Measurements from ENCODE around the gene ORM1. TPM values are rescaled to one million over a fixed set of nuclear protein-coding genes. Genes with fewer than 3 reads are reported as not detected.
"Not testable (repeated sequence)": the region's sequence is repeated elsewhere in the genome, so short reads cannot be mapped to it uniquely, and the experiment has no call there.

ORM1 gene
- total RNA-seq, result not detected

DNA sequence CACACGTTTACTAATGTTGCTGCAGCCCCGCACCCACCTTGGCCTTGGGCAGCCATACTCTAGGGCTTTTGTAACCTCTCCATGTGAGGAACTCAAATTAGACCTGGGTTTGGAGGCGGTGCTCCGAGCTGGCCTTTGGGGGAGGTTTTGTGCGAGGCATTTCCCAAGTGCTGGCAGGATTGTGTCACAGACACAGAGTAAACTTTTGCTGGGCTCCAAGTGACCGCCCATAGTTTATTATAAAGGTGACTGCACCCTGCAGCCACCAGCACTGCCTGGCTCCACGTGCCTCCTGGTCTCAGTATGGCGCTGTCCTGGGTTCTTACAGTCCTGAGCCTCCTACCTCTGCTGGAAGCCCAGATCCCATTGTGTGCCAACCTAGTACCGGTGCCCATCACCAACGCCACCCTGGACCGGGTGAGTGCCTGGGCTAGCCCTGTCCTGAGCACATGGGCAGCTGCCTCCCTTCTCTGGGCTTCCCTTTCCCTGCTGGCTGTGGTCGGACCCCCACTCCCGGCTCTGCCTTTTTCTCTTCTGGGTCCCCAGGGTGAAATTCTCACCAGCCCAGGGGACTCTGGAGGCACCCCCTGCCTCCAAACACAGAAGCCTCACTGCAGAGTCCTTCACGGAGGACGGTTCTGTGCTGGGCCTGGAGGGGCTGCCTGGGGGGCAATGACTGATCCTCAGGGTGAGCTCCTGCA is at the start of gene ORM1:
TSS of gene ORM1 (plus strand) at position 268 of the 701 bp plus-strand sequence. CDS start at position 304, 36 bp downstream.
- not testable (repeated sequence) for DNase-seq

DNA sequence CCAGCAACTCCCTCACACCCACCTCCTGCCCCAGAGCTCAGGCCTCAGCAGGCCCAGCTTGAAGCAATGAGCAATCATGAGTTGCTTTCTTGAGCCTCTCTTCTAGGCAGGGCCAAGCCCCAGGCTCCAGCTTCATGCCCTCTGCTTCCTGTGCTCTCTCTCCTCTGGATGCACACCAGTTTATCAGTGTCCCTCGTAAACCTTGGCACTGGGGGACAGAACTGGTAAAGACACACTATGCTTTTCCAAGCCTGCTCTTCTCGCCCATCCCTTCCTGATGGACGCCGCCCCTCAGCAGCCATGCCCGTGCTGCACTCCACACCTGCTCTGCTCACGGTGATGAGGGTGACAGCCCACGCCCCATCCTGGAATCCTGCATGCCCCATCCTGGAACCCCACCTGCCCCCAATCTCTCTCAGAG is 49.4 kb upstream of the ORM1 start:
- DNase-seq, result no peak

DNA sequence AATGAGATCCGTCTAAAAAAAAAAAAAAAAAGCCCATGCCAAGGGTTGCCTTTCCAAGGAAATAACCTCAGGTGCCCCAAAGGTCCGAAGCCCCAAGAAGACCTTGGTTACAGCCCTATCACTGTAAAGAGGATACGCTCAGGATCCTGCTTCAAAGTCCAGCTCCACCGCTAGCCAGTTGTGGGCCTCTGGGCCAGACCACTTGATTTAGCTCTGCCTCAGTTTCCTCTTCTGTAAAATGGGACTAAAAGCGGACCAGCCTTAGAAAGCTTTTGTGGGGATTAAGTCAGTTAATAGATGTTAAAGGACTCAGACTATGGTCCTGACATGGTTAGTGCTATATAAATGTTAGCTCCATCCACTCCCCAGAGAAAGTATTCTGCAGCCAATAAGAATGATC is 48.7 kb upstream of the ORM1 start:
- DNase-seq, result no peak

DNA sequence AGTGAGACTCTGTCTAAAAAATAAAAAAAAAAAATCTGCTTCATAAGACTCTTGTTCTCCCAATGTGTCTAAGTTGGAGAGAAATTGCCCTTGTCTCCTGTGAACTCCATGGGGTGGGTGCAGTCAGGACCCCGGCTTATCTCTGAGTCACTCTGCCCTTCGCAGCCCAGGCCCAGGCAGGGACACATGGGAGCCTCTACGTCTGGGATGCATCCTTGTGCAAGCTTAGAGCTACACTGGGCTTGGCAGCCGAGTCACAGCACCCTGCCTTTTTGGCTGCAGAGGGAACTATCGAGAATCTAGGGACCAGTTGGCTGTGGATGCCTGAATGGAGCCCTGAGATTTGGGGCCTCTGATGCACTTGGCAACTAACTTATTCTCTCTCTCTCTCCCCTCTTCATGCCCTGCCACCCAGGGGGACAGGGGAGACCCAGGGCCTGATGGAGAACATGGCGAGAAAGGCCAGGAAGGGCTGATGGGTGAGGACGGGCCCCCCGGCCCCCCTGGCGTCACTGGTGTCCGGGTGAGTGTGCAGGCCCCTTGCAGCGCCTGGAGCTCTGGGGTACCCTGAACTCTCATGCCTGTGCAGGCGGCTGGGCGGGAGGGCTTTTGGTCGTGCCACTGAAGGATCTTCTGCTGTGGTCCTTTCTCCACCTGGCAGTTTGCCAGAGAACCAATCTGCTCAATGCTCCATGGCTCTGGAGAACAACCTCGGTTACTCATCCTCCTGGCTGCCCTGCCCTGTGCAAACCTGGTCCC is 47.5 kb upstream of the ORM1 start:
- DNase-seq, result no peak

DNA sequence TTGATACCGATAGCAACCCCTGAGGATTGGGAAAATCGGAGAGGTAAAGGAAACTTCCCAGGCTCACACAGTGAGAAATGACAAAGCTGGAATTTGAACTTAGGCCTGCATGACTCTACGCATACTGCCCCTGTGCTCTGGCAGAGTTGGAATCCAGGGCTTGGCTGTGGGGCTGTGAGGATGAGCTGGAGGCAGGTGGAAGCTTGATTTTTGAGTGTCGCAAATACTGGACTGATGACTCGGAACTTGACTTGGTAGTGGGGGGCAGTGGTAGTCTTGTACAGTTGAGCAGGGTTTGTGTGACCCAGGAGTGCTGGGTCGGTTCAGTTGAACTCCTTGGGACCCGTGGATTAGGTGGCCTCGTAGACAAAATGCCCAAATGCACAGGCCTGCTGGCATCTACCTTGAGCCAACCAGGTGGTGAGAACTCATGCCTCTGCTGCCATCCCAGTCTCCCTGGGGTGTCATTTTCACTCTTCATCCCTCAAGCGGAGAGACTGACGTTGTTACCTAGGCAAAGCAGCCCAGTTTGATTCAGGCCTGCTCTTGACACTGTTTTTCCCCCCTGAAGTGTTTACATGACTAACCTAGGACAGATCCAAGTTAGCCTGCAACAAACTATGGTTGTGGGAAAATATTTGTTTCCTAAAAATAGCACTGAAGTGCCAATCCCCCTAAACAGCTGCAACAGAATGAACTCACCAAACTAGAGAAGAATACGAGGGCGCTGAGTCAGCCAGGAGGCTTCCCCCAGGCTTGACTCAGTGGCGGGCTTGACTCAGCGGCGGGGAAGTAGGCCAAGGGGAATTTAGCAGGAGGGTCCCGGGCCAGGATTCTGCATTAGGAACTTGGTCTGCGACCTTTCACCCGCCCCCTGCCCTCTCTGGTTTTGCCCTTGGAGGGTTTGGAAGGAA is 45.7 kb upstream of the ORM1 start:
- DNase-seq, result no peak

DNA sequence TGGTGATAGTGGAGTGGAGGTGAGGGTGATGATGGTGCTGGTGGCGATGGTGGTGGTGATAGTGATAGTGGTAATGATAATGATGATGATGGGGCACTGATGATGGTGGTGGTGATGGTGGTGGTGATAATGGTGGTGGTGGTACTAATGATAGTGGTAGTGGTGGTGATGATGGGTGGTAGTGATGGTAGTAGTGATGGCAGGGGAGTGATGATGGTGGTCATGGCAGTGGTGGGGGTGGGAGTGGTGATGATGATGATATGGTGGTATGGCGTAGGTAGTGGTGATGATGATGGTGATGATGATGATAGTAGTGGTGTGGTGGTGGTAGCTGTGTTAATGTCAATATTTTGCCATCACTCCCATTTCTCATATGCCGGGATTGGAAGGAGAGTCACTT is 44.5 kb upstream of the ORM1 start:
- no peak for DNase-seq

DNA sequence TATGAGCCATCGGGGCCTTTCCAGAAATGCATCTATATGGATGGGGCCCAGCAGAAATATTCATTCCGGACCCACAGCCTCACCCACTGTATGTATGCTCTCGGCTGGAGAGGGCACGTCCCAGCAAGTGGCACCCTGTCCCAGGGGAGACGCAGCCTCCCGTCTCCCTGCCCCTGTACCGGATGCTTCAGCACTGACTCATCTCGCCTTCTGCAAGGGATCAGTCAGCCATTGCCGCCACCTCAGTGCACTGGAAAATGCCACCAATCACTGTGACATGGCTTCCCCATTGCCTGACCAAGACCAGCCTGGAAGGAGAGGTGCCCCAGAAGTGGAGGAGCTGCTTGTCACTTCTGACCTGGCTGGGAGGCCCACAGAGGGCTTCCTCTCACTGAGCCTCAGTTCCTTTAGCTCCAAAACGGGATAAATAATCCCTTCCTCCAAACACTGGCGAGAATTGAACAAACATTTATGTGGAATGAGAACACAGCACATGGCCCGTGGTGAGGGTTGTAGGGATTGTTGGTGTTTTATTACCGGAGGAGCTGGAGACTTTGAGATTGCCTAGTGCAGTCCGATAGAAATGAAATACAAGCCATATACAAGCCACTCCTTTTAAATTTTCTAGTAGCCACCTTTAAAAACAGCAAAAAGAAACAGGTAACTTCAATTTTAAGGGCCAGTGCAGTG is 43.9 kb upstream of the ORM1 start:
- DNase-seq, result no peak

DNA sequence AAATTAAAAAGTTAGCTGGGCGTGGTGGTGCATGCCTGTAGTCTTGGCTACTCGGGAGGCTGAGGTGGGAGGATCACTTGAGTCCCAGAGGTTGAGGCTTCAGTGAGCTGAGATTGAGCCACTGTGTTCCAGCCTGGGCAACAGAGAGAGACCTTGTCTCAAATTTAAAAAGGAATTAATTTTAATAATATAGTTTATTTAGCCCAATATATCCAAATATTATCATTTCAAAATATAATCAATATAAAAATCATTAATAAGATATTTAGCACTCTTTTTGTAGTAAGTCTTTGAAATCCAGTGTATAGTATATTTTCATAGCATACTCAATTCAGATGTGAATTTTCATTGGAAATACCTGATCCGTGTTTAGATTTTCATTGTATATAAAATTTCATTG is 43.2 kb upstream of the ORM1 start:
- DNase-seq, result no peak

DNA sequence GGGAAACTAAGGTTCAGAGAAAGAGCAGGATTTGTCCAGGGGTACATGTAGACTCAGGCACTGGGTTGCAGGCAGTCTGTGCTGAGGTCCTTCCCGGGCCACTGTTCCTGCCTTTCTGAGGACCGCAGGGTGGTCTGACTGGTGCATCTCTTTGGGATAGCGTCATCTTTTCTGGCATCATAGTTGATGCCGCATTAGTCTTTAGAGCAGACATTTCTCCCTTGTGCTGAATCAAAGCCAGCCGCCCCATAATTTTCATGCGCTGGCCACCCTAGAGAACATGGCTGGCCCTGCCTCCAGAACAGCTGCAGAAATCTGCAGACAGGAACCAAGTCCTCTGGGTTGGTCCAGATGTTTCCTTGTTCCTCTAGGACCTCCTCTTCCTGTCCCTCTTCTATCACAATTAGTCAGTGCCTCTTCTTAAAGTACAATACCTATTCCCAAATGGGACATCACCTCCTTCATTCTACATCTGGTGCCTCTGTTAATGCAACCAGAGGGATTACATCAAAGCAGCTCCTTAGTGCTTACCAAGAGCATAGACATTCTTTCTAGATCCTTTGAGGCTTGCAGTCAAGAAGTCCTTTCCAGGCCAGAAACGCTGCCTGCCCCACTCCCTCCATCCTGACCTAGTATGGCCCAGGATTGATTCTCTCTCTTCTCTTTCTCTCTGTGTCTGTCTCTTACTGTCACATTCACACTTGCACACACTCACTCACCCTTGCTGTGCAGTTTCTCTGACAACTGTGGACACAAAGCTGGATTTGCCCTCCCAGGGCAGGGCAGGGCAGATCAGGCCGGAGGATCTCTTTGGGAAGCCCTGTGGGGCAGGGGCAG is 42.0 kb upstream of the ORM1 start:
- DNase-seq, result no peak

DNA sequence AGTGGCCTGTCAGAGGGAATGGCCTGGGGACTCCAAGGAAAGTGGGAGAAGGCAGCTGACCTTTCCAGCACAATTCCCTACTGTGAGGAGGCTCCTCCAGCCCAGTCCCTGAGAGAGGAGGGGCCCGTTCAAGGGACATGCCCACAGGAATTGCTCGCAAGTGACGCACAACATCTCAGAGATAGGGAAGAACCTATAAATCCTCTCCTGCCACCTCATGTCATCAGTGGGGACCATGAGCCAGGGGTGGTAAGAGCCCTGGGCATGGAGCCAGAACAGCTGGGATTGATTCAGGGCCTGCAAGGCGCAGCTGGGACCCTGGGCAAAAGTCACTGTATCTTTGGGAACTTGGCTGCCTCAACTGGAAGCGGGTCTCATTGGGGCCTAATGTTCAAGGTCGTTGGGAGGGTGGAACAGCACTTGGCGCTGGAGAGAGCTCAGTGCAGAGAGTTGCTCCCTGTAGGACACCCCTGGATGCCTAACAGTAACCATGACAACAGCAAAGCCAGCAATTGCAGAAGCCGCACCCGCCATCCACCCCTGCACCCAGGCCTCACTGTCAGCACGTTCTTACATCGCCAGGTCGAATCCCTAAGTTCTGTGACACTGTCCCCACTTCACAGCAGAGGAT is 41.3 kb upstream of the ORM1 start:
- no peak for DNase-seq

DNA sequence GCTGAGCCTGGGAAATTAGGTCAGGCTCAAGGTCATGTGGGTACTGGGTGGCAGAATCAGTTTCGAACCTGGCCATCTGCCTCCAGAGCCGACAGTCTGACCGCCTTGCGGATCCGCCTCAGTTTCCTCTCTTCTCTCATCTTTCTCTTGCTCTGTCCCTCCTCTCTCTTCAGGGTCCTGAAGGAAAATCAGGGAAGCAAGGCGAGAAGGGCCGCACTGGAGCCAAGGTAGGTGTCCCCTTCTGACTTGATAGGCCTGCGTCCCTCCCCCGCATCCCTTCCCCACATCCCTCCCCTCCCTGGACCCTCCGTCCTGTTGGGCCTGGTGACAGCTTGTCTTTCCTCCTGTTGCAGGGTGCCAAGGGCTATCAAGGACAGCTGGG is 40.8 kb upstream of the ORM1 start:
- DNase-seq, result no peak

DNA sequence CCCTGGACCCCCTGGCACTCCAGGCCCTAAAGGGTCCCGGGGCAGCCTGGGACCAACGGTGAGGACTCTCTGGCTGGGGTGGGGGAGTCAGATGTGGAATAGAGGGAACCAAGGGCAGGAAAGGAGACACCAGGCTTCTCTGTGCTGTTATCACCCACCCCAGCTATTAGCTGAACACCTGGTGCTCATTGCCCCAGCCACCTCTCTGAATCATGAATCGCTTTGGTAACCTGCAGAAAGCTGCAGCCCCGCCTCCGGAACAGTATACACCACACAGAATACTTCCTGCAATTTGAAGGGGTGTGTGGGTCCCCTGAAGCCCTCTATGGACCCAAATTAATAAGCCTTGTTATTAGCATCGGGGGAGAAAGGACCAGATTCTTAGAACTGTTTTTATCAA is 40.4 kb upstream of the ORM1 start:
- DNase-seq, result no peak

DNA sequence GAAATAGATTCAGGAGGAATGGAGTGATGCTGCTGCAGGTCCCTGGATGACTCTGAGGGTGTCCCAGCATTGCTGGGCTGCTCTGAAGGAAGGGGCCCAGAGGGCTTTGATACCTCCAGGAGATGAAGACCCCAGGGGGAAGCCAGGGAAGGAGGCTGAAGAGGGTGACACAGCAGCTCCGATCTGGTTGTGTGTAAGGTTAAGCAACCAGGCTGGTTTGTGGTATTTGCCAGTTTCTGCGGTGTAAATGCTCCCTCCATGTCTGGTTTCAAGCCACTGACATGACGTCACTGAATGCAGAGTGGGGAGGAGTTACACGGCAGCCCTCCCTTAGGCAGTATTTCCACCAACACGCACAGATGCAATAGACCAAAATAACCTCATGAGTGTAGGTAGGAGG is 40.0 kb upstream of the ORM1 start:
- no peak for DNase-seq

DNA sequence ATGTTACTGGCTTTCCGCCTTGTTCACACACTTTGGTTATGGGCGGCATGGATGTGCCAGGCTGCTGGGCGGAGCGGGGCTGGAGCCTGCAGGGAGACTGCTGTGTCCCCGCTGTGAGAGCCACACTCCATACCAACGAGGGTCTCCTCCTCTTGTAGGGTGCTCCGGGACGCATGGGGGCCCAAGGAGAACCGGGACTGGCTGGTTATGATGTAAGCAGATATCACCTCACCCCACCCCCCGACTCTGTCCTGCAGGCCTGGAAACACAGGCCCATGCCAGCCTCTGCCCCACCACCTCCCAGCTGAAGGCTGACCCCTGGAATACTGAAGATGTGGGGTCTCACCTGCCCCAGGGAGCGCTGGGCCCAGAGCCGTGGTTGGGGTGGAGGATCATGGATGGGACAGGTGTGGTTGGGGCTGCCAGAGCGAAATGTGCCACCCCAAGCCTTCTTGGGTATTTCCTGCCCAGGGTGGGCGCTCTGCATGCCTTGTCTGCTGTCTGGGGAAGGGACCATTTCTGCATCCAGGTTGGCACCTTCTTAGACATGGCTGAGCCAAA is 39.3 kb upstream of the ORM1 start:
- DNase-seq, result no peak

DNA sequence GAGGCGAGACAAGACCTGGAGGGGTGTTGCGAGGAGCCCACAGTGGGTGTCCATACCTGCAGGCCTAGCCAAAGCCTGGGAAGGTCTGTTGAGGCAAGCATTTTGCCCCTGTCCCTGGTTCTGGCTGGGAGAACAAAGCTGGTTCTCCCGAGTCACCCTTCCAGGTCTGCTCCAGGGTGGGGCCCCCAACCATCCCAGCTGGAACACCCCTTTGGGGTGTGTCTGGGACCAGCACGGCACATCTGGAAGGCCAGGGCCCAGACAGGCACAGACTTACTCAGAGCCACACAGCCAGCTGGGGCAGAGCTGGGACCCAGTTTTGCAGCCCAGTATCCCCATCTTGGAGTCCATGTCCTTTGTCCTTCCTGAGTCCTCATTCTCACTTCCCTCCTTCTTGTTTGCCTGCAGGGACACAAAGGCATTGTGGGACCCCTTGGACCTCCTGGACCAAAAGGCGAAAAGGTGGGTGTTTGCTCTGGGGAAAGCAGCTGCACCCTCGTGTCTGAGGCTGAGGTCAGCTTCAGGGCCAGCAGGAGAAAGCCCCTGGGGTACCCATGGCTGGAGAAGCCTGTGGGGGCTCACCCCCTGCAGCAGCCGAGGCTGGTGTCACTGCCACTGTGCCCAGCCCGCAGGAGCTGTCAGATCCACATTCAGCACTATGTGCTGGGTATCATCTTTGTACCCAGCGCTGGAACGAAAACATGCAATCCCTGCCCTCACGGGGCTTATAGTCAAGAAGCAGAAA is 38.4 kb upstream of the ORM1 start:
- no peak for DNase-seq

DNA sequence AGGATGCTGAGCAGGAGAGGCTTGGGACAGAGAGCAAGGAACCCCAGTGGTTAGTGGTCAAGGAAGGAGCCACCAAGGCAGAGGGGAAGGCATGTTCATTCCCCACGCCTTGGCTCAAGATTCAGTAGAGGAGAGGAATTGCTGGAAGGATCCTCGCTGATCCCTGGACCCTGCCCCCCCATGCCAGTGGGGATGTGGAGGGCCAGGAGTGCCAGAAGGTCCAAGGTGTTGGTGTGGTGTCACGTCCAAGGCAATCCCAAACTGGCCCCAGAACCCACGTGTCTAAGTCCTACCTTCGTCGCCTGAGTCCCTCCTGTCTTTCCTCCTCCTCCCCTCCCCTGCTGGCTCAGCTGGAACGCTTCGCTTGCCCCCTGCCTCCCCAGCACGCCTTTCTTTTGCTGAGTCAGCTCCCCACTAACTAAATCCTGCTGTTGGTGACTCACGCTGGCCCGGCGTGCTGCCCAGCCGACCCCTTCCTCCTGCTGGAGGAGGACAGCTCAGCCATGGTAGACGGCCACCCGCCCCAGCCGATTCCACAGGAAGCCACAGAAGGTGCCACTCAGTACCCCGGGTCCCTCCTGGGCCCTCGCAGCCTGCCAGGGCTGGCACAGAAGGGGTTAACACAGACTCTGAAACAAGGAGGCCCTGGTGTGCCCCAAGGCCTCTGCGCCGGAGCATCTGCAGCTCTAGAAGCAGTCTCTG is 37.6 kb upstream of the ORM1 start:
- DNase-seq, result no peak

DNA sequence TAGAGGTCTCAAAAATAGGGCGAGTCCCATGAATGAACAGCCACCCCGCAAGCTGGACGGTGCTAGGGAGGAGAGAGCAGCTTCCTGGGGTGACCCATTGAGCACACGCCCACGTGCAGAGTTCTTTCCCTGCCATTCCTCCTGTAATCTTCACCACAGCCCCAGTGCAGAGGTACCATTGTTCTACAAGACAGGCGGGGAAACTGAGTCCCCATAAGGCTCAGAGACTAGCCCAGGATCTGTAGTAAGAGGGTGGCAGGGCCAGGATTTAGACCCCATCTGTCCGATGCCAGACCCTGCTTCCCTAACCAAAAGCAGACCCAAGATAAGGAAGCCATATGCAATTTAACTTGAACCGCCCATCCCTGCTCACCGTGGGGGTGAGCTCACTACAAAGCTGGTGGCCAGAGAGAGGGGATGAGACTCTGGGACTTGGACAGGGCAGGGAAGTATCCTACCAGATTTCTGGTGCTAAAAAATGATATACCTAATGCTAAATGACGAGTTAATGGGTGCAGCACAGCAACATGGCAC is 36.7 kb upstream of the ORM1 start:
- no peak for DNase-seq

DNA sequence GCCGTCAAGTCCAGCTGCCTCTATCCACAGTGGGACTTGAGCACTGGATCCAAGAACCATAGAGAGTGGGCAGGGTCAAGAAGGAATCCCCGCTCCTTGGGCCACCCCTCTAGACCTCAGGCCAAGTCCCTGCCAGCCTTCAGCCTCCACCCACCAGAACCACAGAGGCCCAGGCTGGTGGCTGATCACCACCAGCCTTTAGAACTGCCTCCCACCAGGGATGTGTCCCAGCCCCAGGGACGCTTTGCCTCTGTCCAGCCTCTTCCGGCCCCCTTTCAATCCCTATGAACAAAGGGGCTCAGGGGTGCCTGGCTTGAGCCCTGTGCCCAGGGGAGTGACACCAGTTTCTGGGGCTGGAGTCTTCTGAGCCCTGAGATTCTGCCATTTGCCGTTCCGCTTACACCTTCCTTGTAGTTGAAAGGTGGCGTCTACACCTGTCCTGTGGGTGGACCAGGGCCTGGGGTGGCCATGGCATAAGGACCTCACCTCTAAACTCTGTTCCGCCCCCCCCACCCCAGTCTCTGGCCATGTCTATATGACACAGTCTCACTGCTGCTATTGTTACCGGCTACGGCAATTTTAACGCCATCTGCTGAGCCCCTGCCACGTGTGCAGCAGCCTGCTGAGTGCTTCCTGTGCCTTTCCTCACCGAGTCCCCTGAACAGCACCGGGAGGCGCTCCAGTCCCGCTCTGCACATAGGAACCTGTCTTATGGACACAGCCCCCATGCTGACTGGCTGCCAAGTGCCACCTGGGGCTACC is 35.7 kb upstream of the ORM1 start:
- DNase-seq, result no peak

Measured in occipital lobe (tissue), 2 donors.